CD4-positive, alpha-beta T cell treated with Interferon gamma for 1 hour (primary cell): ENCODE data around the gene PNPLA2.
A peak's percentile ranks its signal among the peaks of the same experiment; 100 is the strongest.

Experiments used
- DNase-seq: peaks from one replicate; pipeline ENCODE4 v3.0.0-alpha.2; 2020

The PNPLA2 gene

GRCh38 chr11:832529-833113, 13.9 kb downstream of the PNPLA2 start, which contains the start of gene CD151:
Gene CD151 (plus strand): TSS chr11:832952. CDS start chr11:836070, 3,118 bp downstream.
- peak; percentile 36 for DNase-seq

GRCh38 chr11:833114-833791, 14.5 kb downstream of the PNPLA2 start:
- DNase-seq = no peak

GRCh38 chr11:833849-834311, 15.2 kb downstream of the PNPLA2 start:
- no peak for DNase-seq

- DNase-seq = peak; percentile 42
These were observed 15.9 kb downstream of the PNPLA2 start for GRCh38 chr11:834371-835316.

- DNase-seq = no peak
These were observed 17.6 kb downstream of the PNPLA2 start for GRCh38 chr11:836274-836673.

- DNase-seq = no peak
These were observed 18.0 kb downstream of the PNPLA2 start for GRCh38 chr11:836700-837099.

DNA sequence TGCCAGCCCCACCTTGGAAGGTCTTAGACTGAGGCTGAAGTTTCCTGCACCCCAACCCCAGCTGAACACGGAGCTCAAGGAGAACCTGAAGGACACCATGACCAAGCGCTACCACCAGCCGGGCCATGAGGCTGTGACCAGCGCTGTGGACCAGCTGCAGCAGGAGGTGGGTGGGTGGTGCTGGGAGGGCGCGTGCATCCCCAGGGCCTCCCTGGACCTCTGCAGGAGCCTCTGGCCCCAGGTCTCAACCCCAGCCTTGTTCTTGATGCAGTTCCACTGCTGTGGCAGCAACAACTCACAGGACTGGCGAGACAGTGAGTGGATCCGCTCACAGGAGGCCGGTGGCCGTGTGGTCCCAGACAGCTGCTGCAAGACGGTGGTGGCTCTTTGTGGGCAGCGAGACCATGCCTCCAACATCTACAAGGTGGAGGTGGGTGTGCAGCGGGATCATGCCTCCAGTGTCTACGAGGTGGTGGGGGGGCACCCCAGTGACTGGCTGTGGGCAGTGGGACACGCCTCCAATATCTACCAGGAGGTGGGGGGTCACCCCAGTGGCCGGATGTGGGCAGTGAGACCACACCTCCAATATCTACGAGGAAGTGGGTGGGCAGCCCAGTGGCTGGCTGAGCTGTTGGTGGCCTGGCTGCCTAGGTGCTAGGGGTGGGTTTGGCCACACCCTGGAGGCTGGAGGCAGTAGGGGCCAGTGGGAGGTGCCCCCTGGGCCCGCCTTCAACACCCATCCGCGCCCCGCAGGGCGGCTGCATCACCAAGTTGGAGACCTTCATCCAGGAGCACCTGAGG, 18.7 kb downstream of the PNPLA2 start:
- no peak for DNase-seq

- no peak for DNase-seq
These were observed 19.2 kb downstream of the PNPLA2 start for GRCh38 chr11:837990-838307.

DNA sequence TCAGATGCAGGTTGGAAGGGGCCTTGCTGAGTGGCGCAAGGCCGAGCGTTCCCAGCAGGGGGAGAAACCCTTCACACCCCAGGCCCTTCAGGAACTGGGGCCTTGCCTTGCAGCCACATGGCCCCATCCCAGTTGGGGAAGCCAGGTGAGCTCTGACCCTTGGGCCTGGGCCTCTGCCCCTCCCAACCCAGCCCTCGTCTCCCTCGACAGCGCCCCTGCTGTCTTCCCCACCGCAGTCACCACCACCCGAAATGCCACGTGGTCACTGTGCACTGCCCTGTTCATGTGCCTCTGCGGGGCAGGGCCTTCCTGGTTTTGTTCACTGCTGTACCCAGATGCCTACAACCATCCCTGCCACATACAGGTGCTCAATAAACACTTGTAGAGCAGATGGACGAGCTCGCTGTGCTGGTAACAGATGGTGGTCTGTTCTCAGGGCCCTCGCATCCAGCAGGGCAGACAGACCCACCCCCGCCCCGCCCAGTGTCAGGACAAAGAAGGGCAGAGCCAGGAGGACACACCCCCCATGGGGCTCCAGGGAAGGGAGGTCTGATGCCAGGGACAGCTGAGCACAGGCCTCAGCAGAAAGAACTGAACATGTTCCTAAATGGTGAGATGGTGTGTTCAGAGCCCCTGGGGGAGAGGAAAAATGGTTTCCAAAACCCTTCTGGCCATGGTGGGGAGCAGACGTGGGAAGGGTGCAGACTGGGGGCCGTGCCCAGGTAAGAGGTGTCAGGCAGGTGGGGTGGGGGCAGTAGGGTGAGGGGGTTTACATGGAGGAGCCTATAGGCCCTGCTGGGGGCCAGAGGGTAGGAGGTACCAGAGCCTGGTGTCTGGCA, 19.9 kb downstream of the PNPLA2 start:
- no peak for DNase-seq

GRCh38 chr11:839280-839623, 20.5 kb downstream of the PNPLA2 start:
- DNase-seq = no peak

DNA sequence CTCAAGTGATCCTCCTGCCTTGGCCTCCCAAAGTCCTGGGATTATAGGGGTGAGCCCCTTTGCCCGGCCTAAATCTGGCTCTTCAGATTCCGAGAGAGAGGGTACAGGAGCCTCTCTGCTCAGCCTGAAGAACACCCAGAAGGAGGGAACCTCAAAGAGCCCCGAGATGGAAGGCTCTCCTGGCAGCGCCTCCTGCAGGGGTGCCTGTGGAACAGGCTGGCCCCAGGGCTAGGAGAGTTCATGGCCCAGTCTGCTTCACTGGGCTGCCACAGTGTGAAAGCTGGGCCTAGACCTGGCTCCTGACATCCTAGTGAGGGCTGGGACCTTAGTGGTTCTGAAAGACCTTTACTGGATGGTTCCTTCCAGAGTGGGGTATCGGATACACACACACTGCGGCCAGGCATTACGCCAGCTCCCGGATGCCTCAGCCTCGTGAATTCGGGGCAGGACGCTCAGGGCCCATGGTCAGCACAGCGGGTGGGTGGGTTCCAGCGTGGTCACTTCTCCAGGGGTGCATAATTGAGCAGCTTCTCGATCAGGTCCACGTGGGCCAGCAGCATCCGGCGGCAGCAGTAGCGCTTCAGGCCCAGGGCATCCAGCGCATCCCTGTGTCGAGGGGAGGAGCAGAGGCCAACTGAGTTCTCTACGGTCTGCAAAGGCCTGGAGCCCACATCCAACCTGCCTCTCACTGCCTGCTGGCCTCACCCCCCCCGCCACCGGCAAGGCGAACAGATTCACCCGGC, 21.3 kb downstream of the PNPLA2 start:
- no peak for DNase-seq

GRCh38 chr11:841981-842369, 23.3 kb downstream of the PNPLA2 start:
- DNase-seq = no peak

GRCh38 chr11:842370-843002, 23.8 kb downstream of the PNPLA2 start, which contains the start of the genes POLR2L and TSPAN4:
Gene POLR2L (minus strand): TSS chr11:842529. CDS start chr11:842508, 21 bp downstream.
Gene TSPAN4 (plus strand): TSS chr11:842852. CDS start chr11:850305, 7,453 bp downstream.
- DNase-seq = peak; percentile 80

- DNase-seq = no peak
These were observed 24.5 kb downstream of the PNPLA2 start for GRCh38 chr11:843086-843734.

- DNase-seq = peak; percentile 64
These were observed 25.3 kb downstream of the PNPLA2 start for GRCh38 chr11:843818-844692.

GRCh38 chr11:844693-845644, 26.3 kb downstream of the PNPLA2 start:
- DNase-seq = peak; percentile 54

- DNase-seq = no peak
These were observed 27.3 kb downstream of the PNPLA2 start for GRCh38 chr11:845872-846495.
